Measurements from ENCODE around the gene GPC4. TPM values are rescaled to one million over a fixed set of nuclear protein-coding genes. Genes with fewer than 3 reads are reported as not detected.

The GPC4 gene
- total and polyA plus RNA-seq, 2 donors (not counting 3 experiments of a cell fraction or from before 2014, with no cell fraction given) = 0.20 TPM; not detected in 1

DNA sequence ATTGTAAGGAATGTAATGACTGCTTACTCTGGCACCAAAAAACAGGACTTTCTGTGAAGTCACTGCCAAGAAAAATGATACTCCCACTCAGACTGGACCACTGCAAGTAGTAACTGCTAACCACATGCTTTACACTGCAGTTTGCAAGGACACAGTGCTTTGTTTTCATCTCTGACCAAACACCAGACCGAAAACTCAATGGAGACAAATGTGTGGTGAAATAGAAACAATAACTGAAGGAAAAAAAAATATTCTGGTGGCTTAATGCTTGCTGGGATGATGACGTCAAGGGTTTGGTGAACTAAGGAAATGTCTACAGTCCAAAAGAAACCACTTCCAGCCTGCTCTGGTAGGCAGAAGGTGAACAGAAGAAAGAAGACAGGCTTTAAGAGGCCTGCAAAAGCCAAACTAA, 13.2 kb downstream of the GPC4 start:
- Histone ChIP-seq H3K4me2 (ENCODE audit: insufficient read depth, low read length) (no peak overlapping the region), H3K9ac (replicated peaks; ENCODE audit: extremely low read depth, insufficient read depth, low read length) (no peak overlapping the region), H3K9me1 (replicated peaks; ENCODE audit: control insufficient read depth, extremely low read depth, insufficient read depth, low read length) (no peaks in the 10 kb centered on the region), H3K4me3 (replicated peaks in 1 of 3; ENCODE audit: insufficient read depth in 1 of 3, low read depth in 1 of 3, low read length in 3 of 3) (no peak overlapping the region), H3K27ac (ENCODE audit: insufficient read depth, low read depth, low read length) (no peak overlapping the region), H4K20me1 (replicated peaks; ENCODE audit: control insufficient read depth, extremely low read depth, insufficient read depth, low read length) (no peaks in the 10 kb centered on the region), H3K79me2 (ENCODE audit: control insufficient read depth, insufficient read depth, low read length) (no peaks in the 10 kb centered on the region), H3K27me3 (ENCODE audit: control insufficient read depth in 2 of 2, insufficient read depth in 2 of 2, low read length in 2 of 2) (no peaks in the 10 kb centered on the region), H3K9me3 (replicated peaks; ENCODE audit: control insufficient read depth, insufficient read depth, low read length) (no peaks in the 10 kb centered on the region), H3K4me1 (ENCODE audit: control insufficient read depth, extremely low read depth, insufficient read depth, low read length) (no peaks in the 10 kb centered on the region), H2AFZ (ENCODE audit: low read depth, low read length) (no peak overlapping the region), H3K36me3 (ENCODE audit: control insufficient read depth in 2 of 2, extremely low read depth in 1 of 2, insufficient read depth in 2 of 2, low read length in 2 of 2) (no peaks in the 10 kb centered on the region)
- TF ChIP-seq, protein P1, sequence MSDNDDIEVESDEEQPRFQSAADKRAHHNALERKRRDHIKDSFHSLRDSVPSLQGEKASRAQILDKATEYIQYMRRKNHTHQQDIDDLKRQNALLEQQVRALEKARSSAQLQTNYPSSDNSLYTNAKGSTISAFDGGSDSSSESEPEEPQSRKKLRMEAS (IDR thresholded peaks at IDR 0.05; ENCODE audit: insufficient read depth, insufficient read length) = no peak
- no peak for TF ChIP-seq FOS (IDR thresholded peaks at IDR 0.05; ENCODE audit: borderline replicate concordance, insufficient read depth, low read length)
- no peak for TF ChIP-seq POLR2A (IDR thresholded peaks at IDR 0.05; ENCODE audit: low read depth, low read length)
- TF ChIP-seq, protein P2, sequence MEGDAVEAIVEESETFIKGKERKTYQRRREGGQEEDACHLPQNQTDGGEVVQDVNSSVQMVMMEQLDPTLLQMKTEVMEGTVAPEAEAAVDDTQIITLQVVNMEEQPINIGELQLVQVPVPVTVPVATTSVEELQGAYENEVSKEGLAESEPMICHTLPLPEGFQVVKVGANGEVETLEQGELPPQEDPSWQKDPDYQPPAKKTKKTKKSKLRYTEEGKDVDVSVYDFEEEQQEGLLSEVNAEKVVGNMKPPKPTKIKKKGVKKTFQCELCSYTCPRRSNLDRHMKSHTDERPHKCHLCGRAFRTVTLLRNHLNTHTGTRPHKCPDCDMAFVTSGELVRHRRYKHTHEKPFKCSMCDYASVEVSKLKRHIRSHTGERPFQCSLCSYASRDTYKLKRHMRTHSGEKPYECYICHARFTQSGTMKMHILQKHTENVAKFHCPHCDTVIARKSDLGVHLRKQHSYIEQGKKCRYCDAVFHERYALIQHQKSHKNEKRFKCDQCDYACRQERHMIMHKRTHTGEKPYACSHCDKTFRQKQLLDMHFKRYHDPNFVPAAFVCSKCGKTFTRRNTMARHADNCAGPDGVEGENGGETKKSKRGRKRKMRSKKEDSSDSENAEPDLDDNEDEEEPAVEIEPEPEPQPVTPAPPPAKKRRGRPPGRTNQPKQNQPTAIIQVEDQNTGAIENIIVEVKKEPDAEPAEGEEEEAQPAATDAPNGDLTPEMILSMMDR (IDR thresholded peaks at IDR 0.05; ENCODE audit: extremely low read depth in 1 of 2, insufficient read depth in 1 of 2, low read depth in 1 of 2, low read length in 2 of 2) = no peak
- DNase-seq (ENCODE audit: low read depth, low spot score) (no peak), FAIRE-seq (no peak)
- no TSS peak for BruUV-seq (replicated peaks)
- dilution Hi-C loops (cut with MboI; ENCODE audit: extremely low pct_ligation_motif_present, low sequenced_read_pairs) = no loop called here
- intact Hi-C loops (cut with micrococcal nuclease) = no loop called here
- ChIA-PET CTCF (no interaction called here), POLR2A (no interaction called here)

DNA sequence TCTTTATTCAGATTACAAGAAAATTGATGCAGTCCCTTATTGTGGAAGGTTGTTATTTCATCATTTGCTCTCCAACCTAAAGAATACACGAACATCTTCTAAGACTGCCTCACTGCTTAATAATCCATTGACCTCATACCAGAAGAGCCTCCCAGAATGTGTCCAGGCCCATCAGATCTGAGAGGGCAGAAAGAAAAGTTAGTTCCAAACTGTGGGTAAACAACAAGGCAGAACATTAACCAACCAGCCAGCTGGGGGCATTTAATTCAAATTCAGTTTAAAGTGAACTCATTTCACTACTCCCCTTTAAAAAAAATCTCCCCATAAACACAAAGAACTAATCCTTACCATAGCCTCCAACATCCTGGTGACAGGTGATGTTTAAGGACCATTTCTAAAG, 13.8 kb downstream of the GPC4 start:
- TF ChIP-seq JUN (IDR thresholded peaks at IDR 0.05; ENCODE audit: borderline replicate concordance, insufficient read depth, insufficient read length, low read depth) = no peak
- TF ChIP-seq, protein P2 (IDR thresholded peaks at IDR 0.05; ENCODE audit: extremely low read depth in 1 of 2, insufficient read depth in 1 of 2, low read depth in 1 of 2, low read length in 2 of 2) = no peak
- TF ChIP-seq GATA2 (IDR thresholded peaks at IDR 0.05; ENCODE audit: insufficient read depth, insufficient read length, low read depth, low read length) = no peak
- TF ChIP-seq EZH2 (IDR thresholded peaks at IDR 0.05; ENCODE audit: borderline replicate concordance, low read depth, low read length, severe bottlenecking) = no peak
- no peak for TF ChIP-seq MYC (IDR thresholded peaks at IDR 0.05; ENCODE audit: low read depth, low read length)
- TF ChIP-seq, protein P1 (IDR thresholded peaks at IDR 0.05; ENCODE audit: insufficient read depth, insufficient read length) = no peak
- no peak for TF ChIP-seq POLR2AphosphoS5 (IDR thresholded peaks at IDR 0.05; ENCODE audit: insufficient read depth, low read depth, low read length)
- no peak for TF ChIP-seq POLR2A (IDR thresholded peaks at IDR 0.05; ENCODE audit: low read depth, low read length)
- no peak for TF ChIP-seq FOS (IDR thresholded peaks at IDR 0.05; ENCODE audit: borderline replicate concordance, insufficient read depth, low read length)
- FAIRE-seq = no peak
- dilution Hi-C loops (cut with MboI; ENCODE audit: extremely low pct_ligation_motif_present, low sequenced_read_pairs) (no loop called here), intact Hi-C loops (cut with micrococcal nuclease) (no loop called here)
- Histone ChIP-seq H3K79me2 (ENCODE audit: control insufficient read depth, insufficient read depth, low read length) (no peaks in the 10 kb centered on the region), H3K27me3 (ENCODE audit: control insufficient read depth in 2 of 2, insufficient read depth in 2 of 2, low read length in 2 of 2) (no peaks in the 10 kb centered on the region), H3K4me2 (ENCODE audit: insufficient read depth, low read length) (no peak overlapping the region), H3K27ac (ENCODE audit: insufficient read depth, low read depth, low read length) (no peak overlapping the region), H3K36me3 (ENCODE audit: control insufficient read depth in 2 of 2, extremely low read depth in 1 of 2, insufficient read depth in 2 of 2, low read length in 2 of 2) (no peaks in the 10 kb centered on the region), H3K4me1 (ENCODE audit: control insufficient read depth, extremely low read depth, insufficient read depth, low read length) (no peaks in the 10 kb centered on the region), H4K20me1 (replicated peaks; ENCODE audit: control insufficient read depth, extremely low read depth, insufficient read depth, low read length) (no peaks in the 10 kb centered on the region), H3K9me3 (replicated peaks; ENCODE audit: control insufficient read depth, insufficient read depth, low read length) (no peaks in the 10 kb centered on the region), H3K9me1 (replicated peaks; ENCODE audit: control insufficient read depth, extremely low read depth, insufficient read depth, low read length) (no peaks in the 10 kb centered on the region), H3K4me3 (replicated peaks in 1 of 3; ENCODE audit: insufficient read depth in 1 of 3, low read depth in 1 of 3, low read length in 3 of 3) (no peak overlapping the region), H3K9ac (replicated peaks; ENCODE audit: extremely low read depth, insufficient read depth, low read length) (no peak overlapping the region), H2AFZ (ENCODE audit: low read depth, low read length) (no peak overlapping the region)
- no TSS peak for BruUV-seq (replicated peaks)
- POLR2A ChIA-PET = no interaction called here
- CTCF ChIA-PET = no interaction called here
- no peak for DNase-seq (ENCODE audit: low read depth, low spot score)

All from endothelial cell of umbilical vein (primary cell).